Left ventricle myocardium inferior (tissue), 1 donor: Measurements from ENCODE around the gene SLC1A2. TPM values are rescaled to one million over a fixed set of nuclear protein-coding genes. Genes with fewer than 3 reads are reported as not detected.

Experiments
- DNase-seq: peaks from one replicate; pipeline ENCODE4 v3.0.0-alpha.2; 2020
- H3K27ac ChIP-seq: fragments of 200-600 bp; replicated peaks from 2 replicates; pipeline ENCODE4 v1.8.0; 2021
- H3K27me3 ChIP-seq: fragments of 200-600 bp; 2 replicates; pipeline ENCODE4 v1.8.0; 2021; ENCODE audit warnings: low read depth
- H3K36me3 ChIP-seq: fragments of 200-600 bp; 2 replicates; pipeline ENCODE4 v1.8.0; 2021
- H3K4me1 ChIP-seq: fragments of 200-600 bp; 2 replicates; pipeline ENCODE4 v1.8.0; 2021
- H3K4me3 ChIP-seq: fragments of 200-600 bp; 2 replicates; pipeline ENCODE4 v1.8.0; 2021; ENCODE audit warnings: mild to moderate bottlenecking, moderate library complexity
- H3K9me3 ChIP-seq: fragments of 200-600 bp; replicated peaks from 2 replicates; pipeline ENCODE4 v1.8.0; 2021
- intact Hi-C: fragments of 100-400 bp; cut with micrococcal nuclease; formaldehyde crosslinking; loops from one replicate; pipeline ENCODE4 v1.11.0; 2022
- long read RNA-seq: library from polyadenylated mRNA; unstranded; transcript quantifications from one replicate; pipeline ENCODE4 v2.0.0, GENCODE V29; 2021
- total RNA-seq: library from RNA; stranded (reverse); fragmentation: NEBNext Ultra II Directional; extraction: Animal tissue kit (Norgen Biotek cat#: 25700); gene quantifications from one replicate; pipeline ENCODE4 v1.2.1, GENCODE V29; 2021
- TF ChIP-seq, protein P1 (sequence below): fragments of 200-600 bp; IDR thresholded peaks from 2 replicates; pipeline ENCODE4 v1.8.0; 2021; ENCODE audit warnings: antibody characterized with exemption, mild to moderate bottlenecking, borderline replicate concordance
- donor health status: DM: no; HTN: yes; CAD: no; lungs with severe emphysema.

Gene SLC1A2
- total RNA-seq, result 8.4 TPM
- long read RNA-seq, partial matches to known transcripts, result 0 of 1 reads
- long read RNA-seq, other reads (novel, unspliced or antisense), result 1 of 1 reads

DNA sequence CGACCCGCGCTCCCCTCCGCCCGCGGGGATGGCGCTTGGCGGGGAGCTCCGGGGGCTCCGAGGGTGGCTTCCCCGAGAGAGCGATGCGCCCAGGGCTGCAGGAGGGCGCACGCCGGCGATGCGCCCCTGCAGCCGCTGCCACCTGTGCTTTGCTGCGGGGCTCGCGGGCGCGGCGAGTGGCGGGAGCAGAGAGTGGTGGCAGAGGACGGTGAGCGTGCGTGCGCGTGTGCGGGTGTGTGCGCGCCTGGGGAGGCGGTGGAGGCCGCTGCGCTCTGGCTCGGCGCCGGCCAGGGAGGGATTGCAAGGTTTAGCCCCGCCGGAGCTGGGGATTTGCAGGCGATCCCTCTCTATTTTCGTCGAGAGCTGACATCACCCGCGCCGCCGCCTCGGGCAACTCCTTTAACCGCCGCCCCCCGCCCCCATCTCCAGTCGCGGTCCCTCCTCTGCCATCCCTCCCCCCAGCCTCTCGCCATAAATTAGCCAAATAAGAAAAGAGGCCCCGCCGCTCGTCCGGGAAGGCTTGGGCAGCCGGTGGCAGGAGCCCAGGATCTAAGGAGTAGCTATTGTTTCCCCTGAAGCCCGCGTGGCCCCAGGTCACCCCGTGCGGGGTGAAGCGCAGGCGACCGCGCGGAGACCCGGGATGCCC, at the start of gene SLC1A2:
Gene SLC1A2, minus strand, starts transcription at position 375 of the 646 bp plus-strand sequence. CDS start 592 bp downstream, outside the sequence.
- Histone ChIP-seq H3K27ac (no peak within 1 kb of the TSS), H3K9me3 (no peaks in the 10 kb centered on the region), H3K27me3 (peaks cover 100% of the 10 kb centered on the region), H3K36me3 (no peaks in the 10 kb centered on the region), H3K4me3 (peak within 1 kb of the TSS; percentile 67), H3K4me1 (peaks cover 26% of the 10 kb centered on the region)
- intact Hi-C loops, result no loop called here
- no peak for DNase-seq
- TF ChIP-seq, protein P1, sequence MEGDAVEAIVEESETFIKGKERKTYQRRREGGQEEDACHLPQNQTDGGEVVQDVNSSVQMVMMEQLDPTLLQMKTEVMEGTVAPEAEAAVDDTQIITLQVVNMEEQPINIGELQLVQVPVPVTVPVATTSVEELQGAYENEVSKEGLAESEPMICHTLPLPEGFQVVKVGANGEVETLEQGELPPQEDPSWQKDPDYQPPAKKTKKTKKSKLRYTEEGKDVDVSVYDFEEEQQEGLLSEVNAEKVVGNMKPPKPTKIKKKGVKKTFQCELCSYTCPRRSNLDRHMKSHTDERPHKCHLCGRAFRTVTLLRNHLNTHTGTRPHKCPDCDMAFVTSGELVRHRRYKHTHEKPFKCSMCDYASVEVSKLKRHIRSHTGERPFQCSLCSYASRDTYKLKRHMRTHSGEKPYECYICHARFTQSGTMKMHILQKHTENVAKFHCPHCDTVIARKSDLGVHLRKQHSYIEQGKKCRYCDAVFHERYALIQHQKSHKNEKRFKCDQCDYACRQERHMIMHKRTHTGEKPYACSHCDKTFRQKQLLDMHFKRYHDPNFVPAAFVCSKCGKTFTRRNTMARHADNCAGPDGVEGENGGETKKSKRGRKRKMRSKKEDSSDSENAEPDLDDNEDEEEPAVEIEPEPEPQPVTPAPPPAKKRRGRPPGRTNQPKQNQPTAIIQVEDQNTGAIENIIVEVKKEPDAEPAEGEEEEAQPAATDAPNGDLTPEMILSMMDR, result no peak

DNA sequence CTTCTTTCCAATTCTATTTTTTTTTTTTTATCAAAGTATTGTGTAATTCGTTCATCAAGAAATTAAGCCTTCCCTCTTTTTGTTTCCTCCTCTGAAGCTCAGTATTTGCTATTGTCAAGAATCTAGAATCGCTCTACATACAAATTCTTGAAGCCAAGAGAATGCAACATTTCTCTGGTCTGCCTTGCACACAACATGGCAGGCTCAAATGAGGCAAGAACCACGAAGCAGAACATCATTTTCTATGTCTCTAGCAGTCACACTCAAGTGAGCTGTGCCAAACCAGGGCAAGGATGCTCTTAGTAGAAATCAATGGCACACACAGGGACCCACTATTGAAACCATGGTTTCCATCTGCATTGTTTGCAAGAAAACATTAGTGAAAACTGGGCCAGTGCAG, 46.7 kb upstream of the SLC1A2 start:
- Histone ChIP-seq H3K4me1 (no peaks in the 10 kb centered on the region), H3K36me3 (no peaks in the 10 kb centered on the region), H3K9me3 (no peaks in the 10 kb centered on the region), H3K27ac (no peak overlapping the region), H3K4me3 (no peak overlapping the region), H3K27me3 (peaks cover 40% of the 10 kb centered on the region)
- no peak for DNase-seq
- intact Hi-C loops, result no loop called here
- TF ChIP-seq, protein P1, result no peak

DNA sequence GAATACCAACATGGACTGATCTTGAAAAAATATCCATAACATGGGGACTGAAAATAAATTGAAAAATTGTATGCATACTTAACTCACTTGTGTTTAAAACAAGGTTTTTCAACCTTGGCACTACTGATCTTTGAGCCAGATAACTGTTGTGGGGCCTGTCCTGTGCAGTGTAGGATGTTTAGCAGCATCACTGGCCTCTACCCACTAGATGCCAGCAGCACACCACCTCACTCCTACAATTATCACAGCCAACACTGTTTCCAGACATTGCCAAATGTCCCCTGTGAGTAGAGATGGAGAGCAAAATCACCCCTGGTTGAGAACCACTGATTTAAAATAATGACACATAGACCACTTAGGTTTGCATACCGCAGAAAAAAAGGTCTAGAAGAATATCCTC, 45.0 kb upstream of the SLC1A2 start:
- Histone ChIP-seq H3K36me3 (no peaks in the 10 kb centered on the region), H3K4me3 (no peak overlapping the region), H3K27ac (no peak overlapping the region), H3K9me3 (no peaks in the 10 kb centered on the region), H3K27me3 (peaks cover 31% of the 10 kb centered on the region), H3K4me1 (no peaks in the 10 kb centered on the region)
- DNase-seq, result no peak
- TF ChIP-seq, protein P1, result no peak
- intact Hi-C loops, result loop anchor here (2.0 kb wide), 1 partner anchor 34 kb away; no protein-coding TSS in a partner anchor

DNA sequence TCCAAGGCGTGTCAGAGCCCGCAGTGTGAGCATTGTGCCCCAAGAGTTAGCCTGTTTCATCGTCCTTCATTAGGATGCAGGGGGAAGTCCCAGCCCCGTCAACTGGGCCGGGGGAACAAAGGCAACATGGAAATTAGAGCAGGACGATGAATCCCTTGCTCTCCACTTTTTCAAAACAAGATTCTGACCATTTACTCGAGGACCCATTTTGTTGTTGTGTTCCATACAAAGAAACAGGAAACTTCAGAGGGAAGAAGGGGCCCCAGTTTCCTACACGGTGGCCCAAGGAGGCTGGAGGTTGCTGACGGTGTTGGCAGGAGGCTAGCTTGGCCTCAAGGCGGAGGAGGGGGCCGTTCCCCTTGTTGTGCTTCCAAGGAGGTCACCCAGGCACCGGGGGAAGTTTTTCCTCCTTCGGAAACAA, 44.0 kb upstream of the SLC1A2 start:
- intact Hi-C loops, result no loop called here
- no peaks in the 10 kb centered on the region for H3K9me3 ChIP-seq

DNA sequence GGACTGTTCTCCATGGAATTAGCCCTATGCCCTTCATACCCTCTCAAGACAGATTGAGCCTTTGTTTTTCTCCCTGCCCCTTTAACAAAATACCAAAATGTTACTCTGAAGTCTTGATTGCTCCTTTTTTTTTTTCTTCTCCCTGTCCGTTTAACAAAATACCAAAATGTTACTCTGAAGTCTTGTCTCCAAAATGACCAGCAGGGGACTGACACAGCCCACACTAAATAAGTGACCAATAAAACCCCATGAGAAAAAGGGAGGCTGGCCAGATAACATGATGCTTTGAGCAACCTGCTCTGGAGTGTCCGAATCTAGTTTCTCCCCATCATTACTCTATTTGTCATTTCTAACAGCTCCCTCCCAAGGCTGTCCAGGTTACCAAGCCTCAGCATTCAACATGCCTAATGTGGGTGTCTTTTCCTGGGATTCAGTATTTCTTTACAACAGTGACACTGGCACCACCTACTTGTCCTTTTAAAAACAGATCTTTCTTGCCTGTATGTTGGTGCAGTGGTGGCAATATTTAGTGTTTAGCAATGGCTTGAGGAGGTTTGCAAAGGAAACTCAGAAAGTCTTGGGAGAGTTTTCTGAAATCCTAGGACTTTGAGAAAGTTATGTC, 42.7 kb upstream of the SLC1A2 start:
- no peaks in the 10 kb centered on the region for H3K36me3 ChIP-seq
- peaks cover 21% of the 10 kb centered on the region for H3K27me3 ChIP-seq
- TF ChIP-seq, protein P1, result no peak
- H3K9me3 ChIP-seq, result no peaks in the 10 kb centered on the region
- no peak overlapping the region for H3K27ac ChIP-seq
- no peak overlapping the region for H3K4me3 ChIP-seq
- intact Hi-C loops, result no loop called here
- H3K4me1 ChIP-seq, result no peaks in the 10 kb centered on the region
- DNase-seq, result no peak

More for the DNA sequence above, 44.0 kb upstream of the SLC1A2 start:
- H3K27ac ChIP-seq, result no peak overlapping the region
- DNase-seq, result no peak
- no peaks in the 10 kb centered on the region for H3K36me3 ChIP-seq
- TF ChIP-seq, protein P1, result no peak
- H3K4me3 ChIP-seq, result no peak overlapping the region
- no peaks in the 10 kb centered on the region for H3K4me1 ChIP-seq
- peaks cover 31% of the 10 kb centered on the region for H3K27me3 ChIP-seq
